ENCODE results near the gene WDFY1. TPM values are rescaled to one million over a fixed set of nuclear protein-coding genes. Genes with fewer than 3 reads are reported as not detected.

The WDFY1 gene
- total RNA-seq, 1 donor from 2014 or later: 41.1 TPM

DNA sequence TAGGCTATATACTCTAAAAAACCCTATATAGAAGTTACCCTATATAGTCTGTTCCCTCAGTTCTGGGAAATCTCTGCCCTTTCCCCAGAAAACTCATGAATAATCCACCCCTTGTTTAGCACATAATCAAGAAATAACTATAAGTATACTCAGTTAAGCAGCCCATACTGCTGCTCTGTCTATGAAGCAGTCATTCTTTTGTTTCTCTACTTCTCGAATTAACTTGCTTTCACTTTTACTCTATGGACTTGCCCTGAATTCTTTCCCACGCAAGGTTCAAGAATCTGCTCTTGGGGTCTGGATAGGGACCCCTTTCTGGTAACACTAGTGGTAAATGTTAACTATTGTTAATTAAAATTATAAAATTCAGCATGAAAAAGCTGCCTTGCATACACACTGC, 90.4 kb downstream of the WDFY1 start:
- H3K36me3 Mint-ChIP-seq (ENCODE audit: low read depth): peaks cover 17% of the 10 kb centered on the region
- TF ChIP-seq, protein P1, sequence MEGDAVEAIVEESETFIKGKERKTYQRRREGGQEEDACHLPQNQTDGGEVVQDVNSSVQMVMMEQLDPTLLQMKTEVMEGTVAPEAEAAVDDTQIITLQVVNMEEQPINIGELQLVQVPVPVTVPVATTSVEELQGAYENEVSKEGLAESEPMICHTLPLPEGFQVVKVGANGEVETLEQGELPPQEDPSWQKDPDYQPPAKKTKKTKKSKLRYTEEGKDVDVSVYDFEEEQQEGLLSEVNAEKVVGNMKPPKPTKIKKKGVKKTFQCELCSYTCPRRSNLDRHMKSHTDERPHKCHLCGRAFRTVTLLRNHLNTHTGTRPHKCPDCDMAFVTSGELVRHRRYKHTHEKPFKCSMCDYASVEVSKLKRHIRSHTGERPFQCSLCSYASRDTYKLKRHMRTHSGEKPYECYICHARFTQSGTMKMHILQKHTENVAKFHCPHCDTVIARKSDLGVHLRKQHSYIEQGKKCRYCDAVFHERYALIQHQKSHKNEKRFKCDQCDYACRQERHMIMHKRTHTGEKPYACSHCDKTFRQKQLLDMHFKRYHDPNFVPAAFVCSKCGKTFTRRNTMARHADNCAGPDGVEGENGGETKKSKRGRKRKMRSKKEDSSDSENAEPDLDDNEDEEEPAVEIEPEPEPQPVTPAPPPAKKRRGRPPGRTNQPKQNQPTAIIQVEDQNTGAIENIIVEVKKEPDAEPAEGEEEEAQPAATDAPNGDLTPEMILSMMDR (conservative IDR thresholded peaks at IDR 0.05): no peak
- H3K4me3 Mint-ChIP-seq: no peak overlapping the region
- no peak for DNase-seq (ENCODE audit: low read depth, low spot score)
- no peaks in the 10 kb centered on the region for H3K4me1 Mint-ChIP-seq
- peaks cover 8% of the 10 kb centered on the region for H3K9me3 Mint-ChIP-seq
- no peaks in the 10 kb centered on the region for H3K27me3 Mint-ChIP-seq (ENCODE audit: low read depth)
- no peak overlapping the region for H3K27ac Mint-ChIP-seq (ENCODE audit: unreplicated experiment)

- Mint-ChIP-seq H3K4me3 (no peak overlapping the region), H3K9me3 (peaks cover 16% of the 10 kb centered on the region), H3K36me3 (ENCODE audit: low read depth) (peaks cover 25% of the 10 kb centered on the region), H3K27ac (ENCODE audit: unreplicated experiment) (no peak overlapping the region), H3K4me1 (no peaks in the 10 kb centered on the region), H3K27me3 (ENCODE audit: low read depth) (no peaks in the 10 kb centered on the region)
- TF ChIP-seq, protein P1 (conservative IDR thresholded peaks at IDR 0.05): no peak
- no peak for DNase-seq (ENCODE audit: low read depth, low spot score)
Observed at GRCh38 chr2:223853425-223853837, 91.7 kb downstream of the WDFY1 start.

GRCh38 chr2:223852281-223852795, 92.8 kb downstream of the WDFY1 start:
- Mint-ChIP-seq H3K9me3 (peaks cover 16% of the 10 kb centered on the region), H3K4me1 (no peaks in the 10 kb centered on the region), H3K36me3 (ENCODE audit: low read depth) (peaks cover 25% of the 10 kb centered on the region), H3K27me3 (ENCODE audit: low read depth) (no peaks in the 10 kb centered on the region), H3K27ac (ENCODE audit: unreplicated experiment) (no peak overlapping the region), H3K4me3 (no peak overlapping the region)
- TF ChIP-seq, protein P1 (conservative IDR thresholded peaks at IDR 0.05): no peak
- no peak for DNase-seq (ENCODE audit: low read depth, low spot score)

- TF ChIP-seq, protein P1 (conservative IDR thresholded peaks at IDR 0.05): no peak
Observed at GRCh38 chr2:223847410-223847809, 97.7 kb downstream of the WDFY1 start.

GRCh38 chr2:223846515-223846914, 98.6 kb downstream of the WDFY1 start:
- H3K4me1 Mint-ChIP-seq: no peaks in the 10 kb centered on the region

More at GRCh38 chr2:223847410-223847809, 97.7 kb downstream of the WDFY1 start:
- Mint-ChIP-seq H3K27me3 (ENCODE audit: low read depth) (no peaks in the 10 kb centered on the region), H3K27ac (ENCODE audit: unreplicated experiment) (no peak overlapping the region), H3K4me1 (no peaks in the 10 kb centered on the region), H3K9me3 (peaks cover 16% of the 10 kb centered on the region), H3K4me3 (no peak overlapping the region), H3K36me3 (ENCODE audit: low read depth) (peaks cover 26% of the 10 kb centered on the region)
- DNase-seq (ENCODE audit: low read depth, low spot score): no peak

More at GRCh38 chr2:223846515-223846914, 98.6 kb downstream of the WDFY1 start:
- H3K36me3 Mint-ChIP-seq (ENCODE audit: low read depth): peaks cover 26% of the 10 kb centered on the region
- TF ChIP-seq, protein P1 (conservative IDR thresholded peaks at IDR 0.05): no peak
- peaks cover 16% of the 10 kb centered on the region for H3K9me3 Mint-ChIP-seq
- no peak for DNase-seq (ENCODE audit: low read depth, low spot score)
- H3K27ac Mint-ChIP-seq (ENCODE audit: unreplicated experiment): no peak overlapping the region
- H3K4me3 Mint-ChIP-seq: no peak overlapping the region
- no peaks in the 10 kb centered on the region for H3K27me3 Mint-ChIP-seq (ENCODE audit: low read depth)
